Anterior cingulate cortex (tissue), 58 donors: ENCODE results near the gene SLC5A5.
"Not testable (repeated sequence)": the region's sequence is repeated elsewhere in the genome, so short reads cannot be mapped to it uniquely, and the experiment has no call there.

Experiments
- DNase-seq, 58 donors: peaks; one replicate each; lab custom pipeline; 2025; lab: John Stamatoyannopoulos, UW

Gene SLC5A5

GRCh38 chr19:17869114-17869608 is 2.6 kb upstream of the SLC5A5 start:
- no peak for DNase-seq

GRCh38 chr19:17871032-17871877 is 490 bp upstream of the SLC5A5 start:
- DNase-seq: no peak

- no peak for DNase-seq
These were observed 681 bp downstream of the SLC5A5 start for GRCh38 chr19:17872251-17873001.

GRCh38 chr19:17873786-17874757 is 2.3 kb downstream of the SLC5A5 start:
- peak in 1 of 58 donors; percentile 19 for DNase-seq

- no peak for DNase-seq
These were observed 3.0 kb downstream of the SLC5A5 start for GRCh38 chr19:17874758-17875135.

GRCh38 chr19:17877696-17878095 is 6.0 kb downstream of the SLC5A5 start:
- DNase-seq: no peak

- DNase-seq: no peak
These were observed 7.7 kb downstream of the SLC5A5 start for GRCh38 chr19:17879466-17879865.

- no peak for DNase-seq
These were observed 10.0 kb downstream of the SLC5A5 start for GRCh38 chr19:17881701-17882100.

- DNase-seq: no peak
These were observed 12.1 kb downstream of the SLC5A5 start for GRCh38 chr19:17883627-17884410.

- DNase-seq: no peak
These were observed 14.8 kb downstream of the SLC5A5 start for GRCh38 chr19:17886515-17886914.

- DNase-seq: not testable (repeated sequence)
These were observed 15.5 kb downstream of the SLC5A5 start for GRCh38 chr19:17887221-17887620.

GRCh38 chr19:17888260-17888659 is 16.5 kb downstream of the SLC5A5 start:
- DNase-seq: no peak

- peak in 1 of 58 donors; percentile 10 for DNase-seq
These were observed 18.0 kb downstream of the SLC5A5 start for GRCh38 chr19:17889609-17890214.

GRCh38 chr19:17893766-17894165 is 22.0 kb downstream of the SLC5A5 start:
- no peak for DNase-seq

- no peak for DNase-seq
These were observed 31.0 kb downstream of the SLC5A5 start for GRCh38 chr19:17902701-17903100.

GRCh38 chr19:17908244-17908643 is 36.5 kb downstream of the SLC5A5 start:
- no peak for DNase-seq

- DNase-seq: no peak
These were observed 37.4 kb downstream of the SLC5A5 start for GRCh38 chr19:17909003-17909732.

GRCh38 chr19:17910791-17911360 is 39.1 kb downstream of the SLC5A5 start:
- no peak for DNase-seq
